ENCODE measurements around the gene FTO. TPM values are rescaled to one million over a fixed set of nuclear protein-coding genes. Genes with fewer than 3 reads are reported as not detected.

The FTO gene
- total RNA-seq, 2 donors from 2014 or later, result 47.5 to 50.4 TPM

DNA sequence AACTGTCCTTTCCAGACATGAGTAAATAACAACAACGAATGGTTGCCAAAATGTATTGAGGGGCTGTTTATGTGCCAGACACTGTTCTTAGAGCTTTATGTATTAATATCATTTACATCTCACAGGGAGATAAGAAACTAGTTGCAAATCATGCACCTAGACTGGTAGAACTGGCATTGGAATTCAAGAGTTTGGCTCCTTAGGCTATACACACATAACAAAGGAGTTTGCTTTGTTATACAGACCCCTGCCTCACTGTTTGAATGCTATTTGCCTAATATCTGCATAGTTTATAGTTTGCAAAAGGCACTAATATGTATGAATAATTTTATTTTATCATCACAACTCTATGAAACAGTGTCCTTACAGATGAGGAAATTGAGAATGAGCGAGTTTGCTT is 100.0 kb downstream of the FTO start:
- ATAC-seq, result no peak
- 61 to 69% methylated on average over 2 of the region's 2 CpGs for WGBS, 2 donors
- intact Hi-C loops (cut with DNase I), result no loop called here

DNA sequence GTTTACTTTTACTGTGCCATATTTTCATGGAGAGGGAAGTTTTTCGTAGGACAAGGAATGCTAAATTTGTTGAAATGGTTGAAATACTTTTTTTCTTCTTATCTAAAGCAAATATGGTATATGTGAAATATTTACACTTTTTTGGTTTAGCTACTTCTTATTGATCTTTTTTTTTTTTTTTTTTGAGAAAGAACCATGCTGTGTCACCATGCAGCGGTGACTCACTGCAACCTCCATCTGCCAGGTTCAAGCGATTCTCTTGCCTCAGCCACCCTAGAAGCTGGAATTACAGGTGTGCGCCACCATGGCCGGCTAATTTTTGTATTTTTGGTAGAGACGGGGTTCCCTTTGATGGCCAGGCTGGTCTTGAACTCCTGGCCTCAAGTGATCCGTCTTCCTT is 100.5 kb downstream of the FTO start:
- Histone ChIP-seq H3K4me1 (peaks cover 6% of the 10 kb centered on the region), H3K9me3 (no peaks in the 10 kb centered on the region), H3K27ac (no peak overlapping the region), H3K36me3 (replicated peaks in 1 of 2; ENCODE audit: insufficient read depth in 1 of 2, low read depth in 2 of 2) (no peaks in the 10 kb centered on the region), H3K27me3 (no peaks in the 10 kb centered on the region), H3K4me3 (no peak overlapping the region)
- intact Hi-C loops (cut with DNase I), result no loop called here
- 91 to 95% methylated on average over 7 of the region's 7 CpGs for WGBS, 2 donors
- DNase-seq (no peak), ATAC-seq (no peak)
- TF ChIP-seq, protein P1, sequence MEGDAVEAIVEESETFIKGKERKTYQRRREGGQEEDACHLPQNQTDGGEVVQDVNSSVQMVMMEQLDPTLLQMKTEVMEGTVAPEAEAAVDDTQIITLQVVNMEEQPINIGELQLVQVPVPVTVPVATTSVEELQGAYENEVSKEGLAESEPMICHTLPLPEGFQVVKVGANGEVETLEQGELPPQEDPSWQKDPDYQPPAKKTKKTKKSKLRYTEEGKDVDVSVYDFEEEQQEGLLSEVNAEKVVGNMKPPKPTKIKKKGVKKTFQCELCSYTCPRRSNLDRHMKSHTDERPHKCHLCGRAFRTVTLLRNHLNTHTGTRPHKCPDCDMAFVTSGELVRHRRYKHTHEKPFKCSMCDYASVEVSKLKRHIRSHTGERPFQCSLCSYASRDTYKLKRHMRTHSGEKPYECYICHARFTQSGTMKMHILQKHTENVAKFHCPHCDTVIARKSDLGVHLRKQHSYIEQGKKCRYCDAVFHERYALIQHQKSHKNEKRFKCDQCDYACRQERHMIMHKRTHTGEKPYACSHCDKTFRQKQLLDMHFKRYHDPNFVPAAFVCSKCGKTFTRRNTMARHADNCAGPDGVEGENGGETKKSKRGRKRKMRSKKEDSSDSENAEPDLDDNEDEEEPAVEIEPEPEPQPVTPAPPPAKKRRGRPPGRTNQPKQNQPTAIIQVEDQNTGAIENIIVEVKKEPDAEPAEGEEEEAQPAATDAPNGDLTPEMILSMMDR (IDR thresholded peaks at IDR 0.05), result no peak
- TF ChIP-seq POLR2A (IDR thresholded peaks at IDR 0.05), result no peak

More for the DNA sequence above, 100.0 kb downstream of the FTO start:
- DNase-seq, result no peak
- peaks cover 6% of the 10 kb centered on the region for H3K4me1 ChIP-seq
- no peak overlapping the region for H3K27ac ChIP-seq
- H3K9me3 ChIP-seq, result no peaks in the 10 kb centered on the region
- H3K36me3 ChIP-seq (replicated peaks in 1 of 2; ENCODE audit: insufficient read depth in 1 of 2, low read depth in 2 of 2), result no peaks in the 10 kb centered on the region
- TF ChIP-seq POLR2A (IDR thresholded peaks at IDR 0.05), result no peak
- TF ChIP-seq, protein P1 (IDR thresholded peaks at IDR 0.05), result no peak
- H3K27me3 ChIP-seq, result no peaks in the 10 kb centered on the region
- H3K4me3 ChIP-seq, result no peak overlapping the region

DNA sequence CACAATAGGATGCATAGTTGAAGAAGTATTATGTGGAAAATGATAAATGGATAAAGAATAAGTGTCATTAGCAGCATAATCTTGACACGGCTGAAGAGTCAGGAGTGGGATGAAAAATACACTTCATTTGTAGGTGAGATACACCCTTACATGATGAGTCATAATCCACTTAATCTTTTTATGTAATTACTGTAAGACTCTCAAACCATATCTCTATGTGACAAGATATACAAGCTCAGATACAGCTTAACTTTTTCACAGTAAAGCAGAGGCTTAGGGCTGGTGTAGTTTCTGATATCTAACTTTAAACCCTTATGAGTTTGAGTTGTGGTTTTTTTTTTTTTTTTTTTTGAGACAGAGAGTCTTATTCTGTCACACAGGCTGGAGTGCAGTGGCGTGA is 101.2 kb downstream of the FTO start:
- intact Hi-C loops (cut with DNase I), result no loop called here
- WGBS, 2 donors, result 90 to 92% methylated on average over 2 of the region's 2 CpGs
- no peak for TF ChIP-seq POLR2A (IDR thresholded peaks at IDR 0.05)
- TF ChIP-seq, protein P1 (IDR thresholded peaks at IDR 0.05), result no peak
- Histone ChIP-seq H3K27me3 (no peaks in the 10 kb centered on the region), H3K36me3 (replicated peaks in 1 of 2; ENCODE audit: insufficient read depth in 1 of 2, low read depth in 2 of 2) (no peaks in the 10 kb centered on the region), H3K9me3 (no peaks in the 10 kb centered on the region), H3K4me3 (no peak overlapping the region), H3K4me1 (peaks cover 6% of the 10 kb centered on the region), H3K27ac (no peak overlapping the region)
- no peak for DNase-seq
- ATAC-seq, result no peak

- H3K9me3 ChIP-seq, result no peaks in the 10 kb centered on the region
- DNase-seq (no peak), ATAC-seq (no peak)
- no peaks in the 10 kb centered on the region for H3K36me3 ChIP-seq (replicated peaks in 1 of 2; ENCODE audit: insufficient read depth in 1 of 2, low read depth in 2 of 2)
- no peaks in the 10 kb centered on the region for H3K27me3 ChIP-seq
- no peak overlapping the region for H3K4me3 ChIP-seq
- intact Hi-C loops (cut with DNase I), result no loop called here
- no peak for TF ChIP-seq POLR2A (IDR thresholded peaks at IDR 0.05)
- TF ChIP-seq, protein P1 (IDR thresholded peaks at IDR 0.05), result no peak
- WGBS, 2 donors, result 51 to 56% methylated on average over 4 of the region's 4 CpGs
- H3K27ac ChIP-seq, result no peak overlapping the region
- peaks cover 6% of the 10 kb centered on the region for H3K4me1 ChIP-seq
These were observed 101.8 kb downstream of the FTO start for GRCh38 chr16:53805752-53806151.

GRCh38 chr16:53809088-53809932 is 105.4 kb downstream of the FTO start:
- intact Hi-C loops (cut with DNase I), result no loop called here
- DNase-seq (no peak), ATAC-seq (no peak)
- Histone ChIP-seq H3K27ac (no peak overlapping the region), H3K27me3 (no peaks in the 10 kb centered on the region), H3K4me3 (no peak overlapping the region), H3K36me3 (replicated peaks in 1 of 2; ENCODE audit: insufficient read depth in 1 of 2, low read depth in 2 of 2) (no peaks in the 10 kb centered on the region), H3K4me1 (peaks cover 6% of the 10 kb centered on the region), H3K9me3 (no peaks in the 10 kb centered on the region)
- TF ChIP-seq POLR2A (IDR thresholded peaks at IDR 0.05), result no peak
- TF ChIP-seq, protein P1 (IDR thresholded peaks at IDR 0.05), result no peak
- WGBS, 2 donors, result 81 to 88% methylated on average over 8 of the region's 8 CpGs
